GM18858 (cell line): ENCODE measurements around the gene OR14C36.
"Not testable (repeated sequence)": the region's sequence is repeated elsewhere in the genome, so short reads cannot be mapped to it uniquely, and the experiment has no call there.

Experiments used
- ATAC-seq: cut with Tn5 transposase; IDR thresholded peaks from one replicate; pipeline ENCODE4 v1.9.1; 2021; ENCODE audit not compliant: unreplicated experiment

Gene OR14C36, protein sequence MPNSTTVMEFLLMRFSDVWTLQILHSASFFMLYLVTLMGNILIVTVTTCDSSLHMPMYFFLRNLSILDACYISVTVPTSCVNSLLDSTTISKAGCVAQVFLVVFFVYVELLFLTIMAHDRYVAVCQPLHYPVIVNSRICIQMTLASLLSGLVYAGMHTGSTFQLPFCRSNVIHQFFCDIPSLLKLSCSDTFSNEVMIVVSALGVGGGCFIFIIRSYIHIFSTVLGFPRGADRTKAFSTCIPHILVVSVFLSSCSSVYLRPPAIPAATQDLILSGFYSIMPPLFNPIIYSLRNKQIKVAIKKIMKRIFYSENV

DNA sequence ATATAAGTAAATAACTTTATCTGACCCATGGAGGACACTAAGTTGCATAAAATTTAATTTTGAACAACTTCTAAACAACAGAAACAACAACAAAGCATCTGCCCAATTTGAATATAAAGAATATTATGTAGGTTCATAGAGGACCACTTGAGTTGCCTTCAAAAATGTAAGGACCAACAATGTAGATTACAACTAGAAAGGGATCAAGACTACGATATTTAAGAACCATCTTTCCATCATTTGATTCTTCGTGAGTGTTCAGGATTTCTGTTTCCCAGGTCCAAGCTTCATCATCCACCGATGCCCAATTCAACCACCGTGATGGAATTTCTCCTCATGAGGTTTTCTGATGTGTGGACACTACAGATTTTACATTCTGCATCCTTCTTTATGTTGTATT lies at the start of gene OR14C36:
Gene OR14C36, plus strand, starts transcription at position 301 of the 400 bp plus-strand sequence. Its CDS starts 0 bp downstream, at position 301.
- no peak for ATAC-seq

GRCh38 chr1:248303324-248303723 lies 45.3 kb upstream of the OR14C36 start, which contains the start of gene OR2T12:
OR2T12 (minus strand) TSS chr1:248303424; CDS start chr1:248295578, 7,846 bp downstream.
- no peak for ATAC-seq

DNA sequence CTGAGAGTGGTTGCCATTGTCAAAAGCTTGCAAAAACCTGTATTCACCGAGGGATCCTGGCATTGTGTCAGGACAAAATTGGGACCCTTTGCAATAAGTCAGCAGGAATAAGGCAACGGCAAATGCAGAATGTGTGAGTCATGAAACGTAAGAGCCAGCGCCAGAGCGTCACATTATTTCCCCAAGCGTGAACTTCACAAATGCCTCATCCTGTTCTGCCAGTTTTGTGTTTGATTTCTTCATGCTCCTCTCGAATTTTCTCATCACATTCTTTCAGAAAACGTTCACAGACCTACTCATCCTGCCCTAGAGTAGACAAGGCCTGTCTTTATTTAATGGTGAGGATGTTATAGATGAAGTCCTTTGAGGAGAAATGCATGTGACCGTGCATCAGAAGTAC lies 42.9 kb upstream of the OR14C36 start:
- not testable (repeated sequence) for ATAC-seq

- no peak for ATAC-seq
Measured at GRCh38 chr1:248306103-248306502, 42.5 kb upstream of the OR14C36 start.

DNA sequence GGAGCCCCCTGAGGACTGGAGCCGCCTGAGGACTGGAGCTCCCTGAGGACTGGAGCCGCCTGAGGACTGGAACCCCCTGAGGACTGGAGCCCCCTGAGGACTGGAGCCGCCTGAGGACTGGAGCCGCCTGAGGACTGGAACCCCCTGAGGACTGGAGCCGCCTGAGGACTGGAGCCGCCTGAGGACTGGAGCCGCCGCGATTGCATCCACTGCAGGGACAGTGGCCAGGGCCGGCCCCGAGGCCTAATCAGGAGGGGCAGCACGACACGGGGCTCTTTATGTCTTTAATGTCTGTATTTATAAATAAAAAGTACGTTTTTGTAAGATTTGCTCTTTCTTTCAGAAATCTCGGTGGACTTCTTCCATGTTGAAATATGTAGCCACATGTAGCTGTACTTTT lies 41.8 kb upstream of the OR14C36 start:
- not testable (repeated sequence) for ATAC-seq

GRCh38 chr1:248316796-248317195 lies 31.8 kb upstream of the OR14C36 start:
- ATAC-seq: no peak

GRCh38 chr1:248324468-248324867 lies 24.1 kb upstream of the OR14C36 start, which contains the start of gene OR2M7:
OR2M7 (minus strand) TSS chr1:248324568; CDS start chr1:248324568, 0 bp downstream.
- ATAC-seq: no peak

DNA sequence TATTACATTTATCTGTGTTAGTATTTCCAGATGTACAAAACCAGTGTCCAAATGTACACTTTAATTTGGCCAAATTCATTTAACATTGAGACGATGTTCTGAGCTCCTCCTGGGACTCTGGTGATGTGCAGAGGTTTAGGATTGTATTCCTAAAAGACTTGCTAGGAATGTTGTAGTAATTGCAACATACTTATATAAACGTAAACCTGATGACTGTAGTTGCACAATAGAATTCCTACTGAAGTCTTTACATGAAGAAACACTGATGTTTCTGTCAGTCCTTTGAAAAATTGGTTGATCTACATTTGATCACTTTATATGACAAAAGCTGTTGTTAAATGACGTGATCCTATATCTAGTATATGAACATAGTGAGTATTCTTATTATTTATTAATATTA lies 5.1 kb upstream of the OR14C36 start:
- ATAC-seq: no peak

DNA sequence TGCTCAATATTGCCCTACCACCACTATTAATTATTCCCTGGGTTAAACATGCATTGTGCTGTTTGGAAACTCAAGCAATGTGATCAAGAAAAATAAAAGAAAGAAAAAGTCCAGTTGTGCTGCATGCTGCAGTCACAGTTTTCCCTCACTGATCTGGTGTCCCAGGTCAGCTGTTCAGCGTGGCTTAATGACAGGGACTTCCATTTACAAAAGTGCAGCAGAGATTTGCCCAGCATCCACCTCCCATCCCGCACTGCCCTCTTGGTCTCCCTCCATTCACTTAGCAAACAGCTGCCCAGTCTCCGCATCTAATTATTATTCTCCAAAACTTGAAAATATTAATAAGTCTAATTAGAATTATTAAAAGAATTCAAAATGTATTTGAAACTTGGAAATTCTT lies 10.8 kb downstream of the OR14C36 start:
- ATAC-seq: no peak

DNA sequence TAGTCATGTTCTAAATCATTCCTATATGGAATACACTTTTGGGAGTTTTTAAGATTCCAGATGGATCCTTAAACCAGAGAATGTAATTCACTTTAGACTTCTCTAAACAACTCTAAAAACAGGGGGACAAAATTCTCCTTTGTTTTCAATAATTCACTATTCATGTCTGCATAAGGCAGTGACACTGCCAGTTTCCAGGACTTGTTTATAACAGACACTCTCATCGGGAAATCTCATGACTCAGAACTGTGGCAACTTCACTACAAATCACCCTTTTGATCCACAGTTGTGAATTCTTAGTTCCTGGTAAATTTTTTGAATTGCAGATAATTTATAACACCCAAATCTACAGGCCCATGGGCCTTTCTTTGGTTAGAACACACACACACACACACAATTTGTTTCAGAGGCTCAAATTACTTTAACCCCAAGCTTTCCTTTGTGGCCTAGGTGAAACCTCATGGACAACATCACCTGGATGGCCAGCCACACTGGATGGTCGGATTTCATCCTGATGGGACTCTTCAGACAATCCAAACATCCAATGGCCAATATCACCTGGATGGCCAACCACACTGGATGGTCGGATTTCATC lies 12.6 kb downstream of the OR14C36 start, which contains the start of gene OR2T4:
Gene OR2T4, plus strand, starts transcription at position 545 of the 595 bp plus-strand sequence. Its CDS starts 0 bp downstream, at position 545.
- no peak for ATAC-seq

DNA sequence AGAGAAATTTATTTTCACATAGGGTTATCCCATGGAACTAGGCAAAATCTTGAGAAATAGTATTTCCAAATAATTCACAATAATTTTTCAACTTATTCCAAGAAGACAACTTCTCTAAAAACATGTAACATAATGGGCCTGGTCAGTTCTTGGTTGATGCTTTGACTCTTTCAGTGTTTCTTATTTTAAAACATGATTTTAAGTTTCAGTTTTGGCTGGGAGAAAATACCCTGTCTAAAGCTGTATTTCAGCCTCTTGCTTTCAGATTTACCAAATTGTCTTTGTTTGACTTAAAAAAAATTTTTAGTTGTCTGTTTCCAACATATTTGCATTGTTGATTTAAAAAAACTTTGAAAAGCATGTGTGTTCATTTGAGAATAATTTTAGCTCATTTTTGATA lies 18.0 kb downstream of the OR14C36 start:
- no peak for ATAC-seq

GRCh38 chr1:248372394-248372793 lies 23.8 kb downstream of the OR14C36 start:
- peak; percentile 52 for ATAC-seq

DNA sequence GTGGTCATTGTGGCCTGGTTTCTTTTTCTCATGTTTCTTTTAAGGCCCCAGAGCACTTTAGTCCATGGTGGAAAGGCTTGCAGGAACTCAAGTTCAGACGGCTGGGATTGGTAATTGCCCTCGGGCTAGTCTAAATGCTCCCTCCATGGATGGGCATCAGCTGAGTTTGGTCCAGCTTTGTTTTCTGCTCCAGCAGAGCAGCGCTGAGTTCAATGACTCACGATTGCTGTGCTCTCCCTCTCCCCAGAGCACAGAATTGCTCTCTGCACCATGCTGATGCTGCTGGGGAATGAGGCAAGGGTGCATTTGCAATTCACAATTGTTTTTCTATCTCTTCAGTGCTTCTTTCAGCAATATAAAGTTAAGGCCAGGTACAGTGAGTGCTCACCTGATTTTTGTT lies 25.2 kb downstream of the OR14C36 start:
- no peak for ATAC-seq

- no peak for ATAC-seq
Measured at GRCh38 chr1:248375446-248375845, 26.9 kb downstream of the OR14C36 start, which contains the start of gene OR2T6. OR2T6 (plus strand) TSS chr1:248375746; CDS start chr1:248387609, 11,863 bp downstream.

GRCh38 chr1:248376916-248377315 lies 28.3 kb downstream of the OR14C36 start:
- ATAC-seq: no peak

- no peak for ATAC-seq
Measured at GRCh38 chr1:248380854-248381253, 32.3 kb downstream of the OR14C36 start.

GRCh38 chr1:248388426-248388825 lies 39.9 kb downstream of the OR14C36 start:
- ATAC-seq: no peak

- ATAC-seq: no peak
Measured at GRCh38 chr1:248393050-248393449, 44.5 kb downstream of the OR14C36 start.
